ENCODE data around the gene THAP4. TPM values are rescaled to one million over a fixed set of nuclear protein-coding genes. Genes with fewer than 3 reads are reported as not detected.

Gene THAP4
- polyA plus RNA-seq, 1 donor (not counting 4 experiments of a cell fraction or from before 2014, with no cell fraction given), result 30.3 TPM

- no peaks in the 10 kb centered on the region for H3K9me1 ChIP-seq (ENCODE audit: control insufficient read depth, extremely low read depth, insufficient read depth, low read length)
- H3K4me3 ChIP-seq (ENCODE audit: control insufficient read depth in 2 of 3, extremely low read depth in 1 of 3, insufficient read depth in 2 of 3, low read depth in 1 of 3, low read length in 3 of 3), result no peak overlapping the region
- no peak overlapping the region for H3K27ac ChIP-seq (ENCODE audit: control insufficient read depth, insufficient read depth, low read length)
- H3K27me3 ChIP-seq (ENCODE audit: control insufficient read depth, extremely low read depth, insufficient read depth, low read length), result no peaks in the 10 kb centered on the region
- H4K20me1 ChIP-seq (ENCODE audit: control insufficient read depth, extremely low read depth, insufficient read depth, low read length), result peaks cover 18% of the 10 kb centered on the region
- peaks cover 4 to 5% of the 10 kb centered on the region in 2 experiments for H3K36me3 ChIP-seq (ENCODE audit: control insufficient read depth in 2 of 2, extremely low read depth in 1 of 2, insufficient read depth in 2 of 2, low read length in 2 of 2)
- no peak overlapping the region for H3K9ac ChIP-seq (ENCODE audit: control insufficient read depth, extremely low read depth, insufficient read depth, low read length)
- TF ChIP-seq EZH2 (IDR thresholded peaks at IDR 0.05; ENCODE audit: low read length), result no peak
- TF ChIP-seq, protein P1, sequence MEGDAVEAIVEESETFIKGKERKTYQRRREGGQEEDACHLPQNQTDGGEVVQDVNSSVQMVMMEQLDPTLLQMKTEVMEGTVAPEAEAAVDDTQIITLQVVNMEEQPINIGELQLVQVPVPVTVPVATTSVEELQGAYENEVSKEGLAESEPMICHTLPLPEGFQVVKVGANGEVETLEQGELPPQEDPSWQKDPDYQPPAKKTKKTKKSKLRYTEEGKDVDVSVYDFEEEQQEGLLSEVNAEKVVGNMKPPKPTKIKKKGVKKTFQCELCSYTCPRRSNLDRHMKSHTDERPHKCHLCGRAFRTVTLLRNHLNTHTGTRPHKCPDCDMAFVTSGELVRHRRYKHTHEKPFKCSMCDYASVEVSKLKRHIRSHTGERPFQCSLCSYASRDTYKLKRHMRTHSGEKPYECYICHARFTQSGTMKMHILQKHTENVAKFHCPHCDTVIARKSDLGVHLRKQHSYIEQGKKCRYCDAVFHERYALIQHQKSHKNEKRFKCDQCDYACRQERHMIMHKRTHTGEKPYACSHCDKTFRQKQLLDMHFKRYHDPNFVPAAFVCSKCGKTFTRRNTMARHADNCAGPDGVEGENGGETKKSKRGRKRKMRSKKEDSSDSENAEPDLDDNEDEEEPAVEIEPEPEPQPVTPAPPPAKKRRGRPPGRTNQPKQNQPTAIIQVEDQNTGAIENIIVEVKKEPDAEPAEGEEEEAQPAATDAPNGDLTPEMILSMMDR (optimal IDR thresholded peaks at IDR 0.05 in 1 of 3, IDR thresholded peaks at IDR 0.05 in 1 of 3, conservative IDR thresholded peaks at IDR 0.05 in 1 of 3; ENCODE audit: extremely low read depth in 1 of 3, insufficient read depth in 2 of 3, low read length in 3 of 3), result no peak
- peaks cover 82% of the 10 kb centered on the region for H3K79me2 ChIP-seq (ENCODE audit: control insufficient read depth, insufficient read depth, low read length)
- DNase-seq (ENCODE audit: low read depth, low spot score) (no peak), FAIRE-seq (no peak)
- dilution Hi-C loops (cut with MboI; ENCODE audit: extremely low pct_ligation_motif_present, low sequenced_read_pairs), result no loop called here
- no peaks in the 10 kb centered on the region for H3K4me1 ChIP-seq (ENCODE audit: control insufficient read depth, extremely low read depth, insufficient read depth, low read length)
- H3K4me2 ChIP-seq (ENCODE audit: control insufficient read depth, extremely low read depth, insufficient read depth, low read depth, low read length), result no peak overlapping the region
- H2AFZ ChIP-seq (ENCODE audit: control insufficient read depth, low read length), result no peak overlapping the region
- no peaks in the 10 kb centered on the region for H3K9me3 ChIP-seq (ENCODE audit: control insufficient read depth, low read depth, low read length)
Measured at GRCh38 chr2:241645056-241645914, 8.3 kb upstream of the THAP4 start.

DNA sequence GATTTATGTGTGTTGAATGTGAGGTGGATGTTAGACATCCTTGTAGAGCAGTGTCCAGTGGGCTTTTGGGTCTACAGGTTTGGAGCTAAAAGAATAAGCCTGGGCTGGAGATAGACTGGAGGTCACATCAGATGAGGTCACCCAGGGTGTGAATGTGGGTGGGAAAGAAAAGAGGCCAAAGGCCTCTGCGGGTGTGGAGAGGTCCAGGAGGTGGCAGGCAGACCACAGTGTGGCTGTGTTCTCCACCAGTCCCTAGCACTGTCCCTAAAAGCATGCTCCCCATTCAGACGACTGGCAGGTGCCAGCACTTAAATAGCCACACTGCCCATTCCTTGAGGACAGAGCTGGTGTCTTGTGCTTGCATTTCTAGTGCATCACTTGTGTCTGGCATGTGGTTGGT is 4.7 kb upstream of the THAP4 start:
- H3K27ac ChIP-seq (ENCODE audit: control insufficient read depth, insufficient read depth, low read length), result no peak overlapping the region
- H3K4me1 ChIP-seq (ENCODE audit: control insufficient read depth, extremely low read depth, insufficient read depth, low read length), result peaks cover 6% of the 10 kb centered on the region
- H2AFZ ChIP-seq (ENCODE audit: control insufficient read depth, low read length), result no peak overlapping the region
- no peak overlapping the region for H3K4me2 ChIP-seq (ENCODE audit: control insufficient read depth, extremely low read depth, insufficient read depth, low read depth, low read length)
- H4K20me1 ChIP-seq (ENCODE audit: control insufficient read depth, extremely low read depth, insufficient read depth, low read length), result peaks cover 7% of the 10 kb centered on the region
- H3K79me2 ChIP-seq (ENCODE audit: control insufficient read depth, insufficient read depth, low read length), result peaks cover 83% of the 10 kb centered on the region
- FAIRE-seq, result no peak
- peaks cover 4 to 13% of the 10 kb centered on the region in 2 experiments for H3K36me3 ChIP-seq (ENCODE audit: control insufficient read depth in 2 of 2, extremely low read depth in 1 of 2, insufficient read depth in 2 of 2, low read length in 2 of 2)
- no peaks in the 10 kb centered on the region for H3K9me3 ChIP-seq (ENCODE audit: control insufficient read depth, low read depth, low read length)
- H3K9ac ChIP-seq (ENCODE audit: control insufficient read depth, extremely low read depth, insufficient read depth, low read length), result no peak overlapping the region
- H3K4me3 ChIP-seq (ENCODE audit: control insufficient read depth in 2 of 3, extremely low read depth in 1 of 3, insufficient read depth in 2 of 3, low read depth in 1 of 3, low read length in 3 of 3), result no peak overlapping the region
- no peak for TF ChIP-seq EZH2 (IDR thresholded peaks at IDR 0.05; ENCODE audit: low read length)
- TF ChIP-seq, protein P1 (optimal IDR thresholded peaks at IDR 0.05 in 1 of 3, IDR thresholded peaks at IDR 0.05 in 1 of 3, conservative IDR thresholded peaks at IDR 0.05 in 1 of 3; ENCODE audit: extremely low read depth in 1 of 3, insufficient read depth in 2 of 3, low read length in 3 of 3), result no peak
- DNase-seq (ENCODE audit: low read depth, low spot score), result no peak
- no peaks in the 10 kb centered on the region for H3K27me3 ChIP-seq (ENCODE audit: control insufficient read depth, extremely low read depth, insufficient read depth, low read length)
- no peaks in the 10 kb centered on the region for H3K9me1 ChIP-seq (ENCODE audit: control insufficient read depth, extremely low read depth, insufficient read depth, low read length)
- dilution Hi-C loops (cut with MboI; ENCODE audit: extremely low pct_ligation_motif_present, low sequenced_read_pairs), result no loop called here

Data from keratinocyte (primary cell).